CD14-positive monocyte (primary cell): ENCODE results near the gene LILRA5. TPM values are rescaled to one million over a fixed set of nuclear protein-coding genes. Genes with fewer than 3 reads are reported as not detected.

Source experiments
- DNase-seq, 3 donors: peaks; one replicate each; pipeline ENCODE4 v3.0.0-alpha.2; 2011 to 2022
- H2AFZ ChIP-seq: 2 replicates; pipeline ENCODE4 v1.6.0; 2012; ENCODE audit warnings: mild to moderate bottlenecking, low read depth, low read length, inconsistent platforms; ENCODE audit not compliant: insufficient read depth, poor library complexity, severe bottlenecking
- H3K27ac ChIP-seq, 2 donors: 1 replicate in 1 of 2; 2 replicates in 1 of 2; pipeline ENCODE4 v1.5.1; 2012 to 2013; ENCODE audit warnings: low read length in 2 of 2, control low read depth in 1 of 2, inconsistent platforms in 1 of 2, low read depth in 1 of 2, mild to moderate bottlenecking in 1 of 2
- H3K27me3 ChIP-seq, 2 donors: one replicate each; pipeline versions ENCODE4 v1.6.0 to v1.6.1; 2011 to 2013; ENCODE audit warnings: low read length in 2 of 2; ENCODE audit not compliant: control insufficient read depth in 2 of 2, insufficient read depth in 2 of 2
- H3K36me3 ChIP-seq, 2 donors: replicated peaks in 1 of 2; 1 replicate in 1 of 2; 2 replicates in 1 of 2; pipeline versions ENCODE4 v1.5.1 to v1.6.1; 2012 to 2013; ENCODE audit warnings: low read length in 2 of 2, control low read depth in 1 of 2, inconsistent platforms in 1 of 2, mild to moderate bottlenecking in 1 of 2; ENCODE audit not compliant: insufficient read depth in 2 of 2, control insufficient read depth in 1 of 2
- H3K4me1 ChIP-seq, 2 donors: 1 replicate in 1 of 2; 2 replicates in 1 of 2; pipeline versions ENCODE4 v1.5.1 to v1.6.1; 2012 to 2013; ENCODE audit warnings: low read length in 2 of 2, control low read depth in 1 of 2, inconsistent platforms in 1 of 2, mild to moderate bottlenecking in 1 of 2, moderate library complexity in 1 of 2; ENCODE audit not compliant: insufficient read depth in 2 of 2, control insufficient read depth in 1 of 2
- H3K4me2 ChIP-seq: replicated peaks from 2 replicates; pipeline ENCODE3; 2012; ENCODE audit warnings: low read length, moderate library complexity, mild to moderate bottlenecking; ENCODE audit not compliant: poor library complexity, severe bottlenecking; ENCODE audit errors: extremely low read depth
- H3K4me3 ChIP-seq, 3 experiments: fragments of 200-600 bp in 1 of 3; sonication (generic) in 1 of 3; replicated peaks in 1 of 3; 1 replicate in 2 of 3; 2 replicates in 1 of 3; pipeline ENCODE4 v1.5.1; 2011 to 2013; ENCODE audit warnings: low read length in 3 of 3, mild to moderate bottlenecking in 3 of 3, control low read depth in 2 of 3, low read depth in 2 of 3, inconsistent platforms in 1 of 3, moderate library complexity in 1 of 3
- H3K79me2 ChIP-seq: 2 replicates; pipeline ENCODE4 v1.6.0; 2012; ENCODE audit warnings: mild to moderate bottlenecking, control low read depth, inconsistent platforms, low read length, moderate library complexity; ENCODE audit not compliant: insufficient read depth
- H3K9ac ChIP-seq: 2 replicates; pipeline ENCODE4 v1.6.0; 2017; ENCODE audit warnings: low read length, mild to moderate bottlenecking; ENCODE audit not compliant: insufficient read depth, poor library complexity, severe bottlenecking
- H3K9me3 ChIP-seq, 2 donors: replicated peaks in 1 of 2; 1 replicate in 1 of 2; 2 replicates in 1 of 2; pipeline versions ENCODE4 v1.5.1 to v1.6.1; 2012 to 2013; ENCODE audit warnings: low read length in 2 of 2, control low read depth in 1 of 2; ENCODE audit not compliant: control insufficient read depth in 1 of 2, insufficient read depth in 1 of 2
- H4K20me1 ChIP-seq: 2 replicates; pipeline ENCODE4 v1.6.0; 2012; ENCODE audit warnings: mild to moderate bottlenecking, low read length, control low read depth, moderate library complexity; ENCODE audit not compliant: insufficient read depth
- H3K27ac Mint-ChIP-seq, 7 donors: one replicate each; pipeline ENCODE4 v1.8.0; 2020; ENCODE audit warnings: mild to moderate bottlenecking in 7 of 7, mixed read lengths in 7 of 7, moderate library complexity in 6 of 7, inconsistent platforms in 2 of 7
- H3K27me3 Mint-ChIP-seq, 3 donors: one replicate each; pipeline ENCODE4 v1.8.0; 2021 to 2022; ENCODE audit warnings: low read depth in 3 of 3, mild to moderate bottlenecking in 3 of 3, mixed read lengths in 3 of 3, moderate library complexity in 3 of 3, inconsistent platforms in 1 of 3
- H3K36me3 Mint-ChIP-seq, 2 donors: one replicate each; pipeline ENCODE4 v1.8.0; 2020; ENCODE audit warnings: mixed read lengths in 2 of 2, inconsistent platforms in 1 of 2, mild to moderate bottlenecking in 1 of 2
- H3K4me1 Mint-ChIP-seq: one replicate; pipeline ENCODE4 v1.8.0; 2020; ENCODE audit warnings: mild to moderate bottlenecking, mixed read lengths
- H3K4me3 Mint-ChIP-seq, 2 donors: one replicate each; pipeline ENCODE4 v1.8.0; 2020; ENCODE audit warnings: mild to moderate bottlenecking in 2 of 2, mixed read lengths in 2 of 2, moderate library complexity in 1 of 2
- H3K9me3 Mint-ChIP-seq, 7 donors: one replicate each; pipeline ENCODE4 v1.8.0; 2020 to 2022; ENCODE audit warnings: mixed read lengths in 7 of 7, mild to moderate bottlenecking in 6 of 7, moderate library complexity in 6 of 7, inconsistent platforms in 2 of 7
- WGBS: methylation state at CpG from one replicate; pipeline ENCODE4 v1.1.5; 2013; ENCODE audit warnings: missing lambda C conversion rate; ENCODE audit not compliant: insufficient coverage; 5-methylcytosine and 5-hydroxymethylcytosine counted together
- intact Hi-C, 2 donors: fragments of 100-400 bp; cut with micrococcal nuclease; formaldehyde crosslinking; loops; one replicate each; pipeline versions ENCODE4 v1.15.0 to v1.15.1; 2023
- polyA plus RNA-seq, 3 donors: library from polyadenylated mRNA; depleted of rRNA in 1 of 3; unstranded in 2 of 3; stranded (reverse) in 1 of 3; fragments of 300-500 nt in 2 of 3; fragments of >200 nt in 1 of 3; fragmentation: Illumina TruSeq in 2 of 3; gene quantifications; 1 replicate in 2 of 3; 2 replicates in 1 of 3; pipeline ENCODE4 v1.2.3, GENCODE V29; 2012 to 2021
- TF ChIP-seq, protein P1 (sequence below): fragments of 200-600 bp; IDR thresholded peaks from one replicate; pipeline ENCODE4 v1.8.0; 2022; ENCODE audit warnings: antibody characterized with exemption, mild to moderate bottlenecking

The LILRA5 gene
- polyA plus RNA-seq, 3 donors = 348 to 580 (median 516) TPM

DNA sequence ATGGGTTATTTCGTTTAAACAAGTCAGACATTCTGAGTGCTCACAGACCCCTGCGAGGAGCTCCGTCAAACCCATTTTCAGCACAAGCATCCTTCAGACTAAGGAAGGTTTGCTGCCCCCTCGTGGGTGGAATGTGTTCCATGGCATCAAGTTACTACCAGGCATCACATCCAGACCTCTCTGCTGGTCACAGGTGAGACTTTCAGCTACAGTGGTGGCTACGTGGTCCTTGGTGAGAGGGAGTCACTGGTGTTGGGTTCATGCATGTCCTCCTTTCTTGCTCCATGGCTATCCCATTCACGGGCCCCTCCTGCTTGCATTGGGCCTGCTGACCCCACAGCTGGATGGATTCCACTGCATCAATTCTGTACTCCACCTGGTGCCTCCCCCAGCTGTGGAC lies 46.8 kb downstream of the LILRA5 start:
- Histone ChIP-seq H3K4me2 (peak overlapping the region; percentile 27), H3K27me3 (no peaks in the 10 kb centered on the region), H3K36me3 (no peaks in the 10 kb centered on the region), H2AFZ (peak overlapping the region; percentile 29), H3K4me3 (no peak overlapping the region), H4K20me1 (no peaks in the 10 kb centered on the region), H3K9me3 (no peaks in the 10 kb centered on the region), H3K27ac (no peak overlapping the region), H3K79me2 (no peaks in the 10 kb centered on the region), H3K4me1 (peaks cover 35 to 53% of the 10 kb centered on the region in 2 donors), H3K9ac (no peak overlapping the region)
- H3K9me3 Mint-ChIP-seq = no peaks in the 10 kb centered on the region
- peaks cover 39% of the 10 kb centered on the region for H3K4me1 Mint-ChIP-seq
- WGBS = 22% methylated on average over 4 of the region's 6 CpGs
- intact Hi-C loops = loop anchor here in 1 of 2 donors (2.0 to 10.0 kb wide), 2 partner anchors 15 to 49 kb away; partner anchors contain the start of genes LILRA5 and LILRB2
- H3K27me3 Mint-ChIP-seq = peaks cover 0 to 2% (median 0%) of the 10 kb centered on the region in 3 donors
- DNase-seq = peak; percentile 71 to 81 (median 77)
- TF ChIP-seq, protein P1, sequence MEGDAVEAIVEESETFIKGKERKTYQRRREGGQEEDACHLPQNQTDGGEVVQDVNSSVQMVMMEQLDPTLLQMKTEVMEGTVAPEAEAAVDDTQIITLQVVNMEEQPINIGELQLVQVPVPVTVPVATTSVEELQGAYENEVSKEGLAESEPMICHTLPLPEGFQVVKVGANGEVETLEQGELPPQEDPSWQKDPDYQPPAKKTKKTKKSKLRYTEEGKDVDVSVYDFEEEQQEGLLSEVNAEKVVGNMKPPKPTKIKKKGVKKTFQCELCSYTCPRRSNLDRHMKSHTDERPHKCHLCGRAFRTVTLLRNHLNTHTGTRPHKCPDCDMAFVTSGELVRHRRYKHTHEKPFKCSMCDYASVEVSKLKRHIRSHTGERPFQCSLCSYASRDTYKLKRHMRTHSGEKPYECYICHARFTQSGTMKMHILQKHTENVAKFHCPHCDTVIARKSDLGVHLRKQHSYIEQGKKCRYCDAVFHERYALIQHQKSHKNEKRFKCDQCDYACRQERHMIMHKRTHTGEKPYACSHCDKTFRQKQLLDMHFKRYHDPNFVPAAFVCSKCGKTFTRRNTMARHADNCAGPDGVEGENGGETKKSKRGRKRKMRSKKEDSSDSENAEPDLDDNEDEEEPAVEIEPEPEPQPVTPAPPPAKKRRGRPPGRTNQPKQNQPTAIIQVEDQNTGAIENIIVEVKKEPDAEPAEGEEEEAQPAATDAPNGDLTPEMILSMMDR = peak; percentile 88
- peak overlapping the region in 1 of 2 donors; percentile 20 for H3K4me3 Mint-ChIP-seq
- no peaks in the 10 kb centered on the region for H3K36me3 Mint-ChIP-seq
- peak overlapping the region in 3 of 7 donors; percentile 30 to 84 (median 48) for H3K27ac Mint-ChIP-seq

DNA sequence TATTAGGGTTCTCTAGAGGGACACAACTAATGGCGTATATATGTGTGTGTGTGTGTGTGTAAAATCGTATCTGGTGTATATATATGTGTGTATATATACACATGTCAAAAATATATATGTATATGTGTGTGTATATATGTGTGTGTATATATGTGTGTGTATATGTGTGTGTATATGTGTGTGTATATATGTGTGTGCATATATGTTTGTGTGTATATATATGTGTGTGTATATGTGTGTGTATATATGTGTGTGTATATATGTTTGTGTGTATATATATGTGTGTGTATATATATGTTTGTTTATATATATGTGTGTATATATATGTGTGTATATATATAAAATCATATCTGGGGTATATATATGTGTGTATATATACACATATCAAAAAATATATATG lies 50.5 kb downstream of the LILRA5 start:
- H3K9me3 Mint-ChIP-seq = no peaks in the 10 kb centered on the region
- peaks cover 0 to 6% (median 3%) of the 10 kb centered on the region in 3 donors for H3K27me3 Mint-ChIP-seq
- peaks cover 8 to 17% of the 10 kb centered on the region in 2 donors for H3K4me1 ChIP-seq
- TF ChIP-seq, protein P1 = no peak
- H3K79me2 ChIP-seq = no peaks in the 10 kb centered on the region
- peaks cover 17% of the 10 kb centered on the region for H3K4me1 Mint-ChIP-seq
- H4K20me1 ChIP-seq = no peaks in the 10 kb centered on the region
- intact Hi-C loops = loop anchor here in 1 of 2 donors (10.0 kb wide), 1 partner anchor 52 kb away; the partner anchor contains the start of gene LILRA5
- no peak overlapping the region for H3K4me2 ChIP-seq
- H3K4me3 ChIP-seq = no peak overlapping the region
- H3K9me3 ChIP-seq = no peaks in the 10 kb centered on the region
- H3K4me3 Mint-ChIP-seq = no peak overlapping the region
- no peak overlapping the region for H3K27ac Mint-ChIP-seq
- no peaks in the 10 kb centered on the region for H3K36me3 ChIP-seq
- no peaks in the 10 kb centered on the region for H3K36me3 Mint-ChIP-seq
- H3K27ac ChIP-seq = no peak overlapping the region
- DNase-seq = no peak
- no peak overlapping the region for H2AFZ ChIP-seq
- WGBS = no CpG with 5 or more reads among the region's 2 CpGs
- no peaks in the 10 kb centered on the region for H3K27me3 ChIP-seq
- no peak overlapping the region for H3K9ac ChIP-seq
